HepG2 (cell line): ENCODE measurements around the gene TARBP2. TPM values are rescaled to one million over a fixed set of nuclear protein-coding genes. Genes with fewer than 3 reads are reported as not detected.
A peak's percentile ranks its signal among the peaks of the same experiment; 100 is the strongest.

ENCODE experiments used
- AKAP8 ChIP-seq: sonication (generic); formaldehyde crosslinking; IDR thresholded peaks from 2 replicates; pipeline ENCODE4 v1.5.1; 2020; ENCODE audit warnings: mild to moderate bottlenecking, missing genetic modification reagents
- IRX3 ChIP-seq: sonication (generic); formaldehyde crosslinking; IDR thresholded peaks from 2 replicates; pipeline ENCODE4 v1.8.1; 2023; ENCODE audit warnings: mild to moderate bottlenecking, low read depth, missing genetic modification reagents, borderline replicate concordance
- JUNB ChIP-seq: sonication (generic); formaldehyde crosslinking; IDR thresholded peaks from 2 replicates; pipeline ENCODE4 v1.8.0; 2022; ENCODE audit warnings: missing genetic modification reagents, mild to moderate bottlenecking, borderline replicate concordance
- NCOA5 ChIP-seq: sonication (generic); formaldehyde crosslinking; IDR thresholded peaks from 2 replicates; pipeline ENCODE4 v1.4.0; 2020; ENCODE audit warnings: missing genetic modification reagents
- PCBP2 ChIP-seq: fragments of 200-400 bp; formaldehyde crosslinking; optimal IDR thresholded peaks from 2 replicates; pipeline ENCODE3; 2018; ENCODE audit warnings: low read length, low read depth; ENCODE audit not compliant: poor library complexity, severe bottlenecking
- RELA ChIP-seq: sonication (generic); formaldehyde crosslinking; IDR thresholded peaks from 2 replicates; pipeline ENCODE4 v1.4.0; 2020; ENCODE audit warnings: missing genetic modification reagents
- STAG1 ChIP-seq: sonication (generic); formaldehyde crosslinking; IDR thresholded peaks from 2 replicates; pipeline ENCODE4 v1.4.0; 2020; ENCODE audit warnings: missing genetic modification reagents
- ZFX ChIP-seq: sonication (generic); formaldehyde crosslinking; IDR thresholded peaks from 2 replicates; pipeline ENCODE4 v1.4.0; 2020; ENCODE audit warnings: mild to moderate bottlenecking, low read depth, missing genetic modification reagents, moderate library complexity
- ZNF207 ChIP-seq: fragments of 450-650 bp; IDR thresholded peaks from 2 replicates; pipeline ENCODE4 v1.6.1; 2016; ENCODE audit warnings: antibody characterized with exemption, borderline replicate concordance
- ZNF598 ChIP-seq: sonication (generic); formaldehyde crosslinking; IDR thresholded peaks from 2 replicates; pipeline ENCODE4 v1.5.1; 2020; ENCODE audit warnings: mild to moderate bottlenecking, missing genetic modification reagents, borderline replicate concordance
- ZNF652 ChIP-seq: IDR thresholded peaks from 2 replicates; pipeline ENCODE4 v1.6.1; 2016; ENCODE audit warnings: low read depth, borderline replicate concordance
- ZNF720 ChIP-seq: sonication (generic); formaldehyde crosslinking; IDR thresholded peaks from 2 replicates; pipeline ENCODE4 v1.4.0; 2020; ENCODE audit warnings: missing genetic modification reagents
- ZSCAN20 ChIP-seq: sonication (generic); formaldehyde crosslinking; IDR thresholded peaks from 2 replicates; pipeline ENCODE4 v1.4.0; 2020; ENCODE audit warnings: missing genetic modification reagents, mild to moderate bottlenecking, borderline replicate concordance
- polyA plus RNA-seq, 8 experiments: library from polyadenylated mRNA; depleted of rRNA in 3 of 8; stranded (reverse) in 7 of 8; unstranded in 1 of 8; fragments of >200 nt; fragmentation: Illumina TruSeq in 4 of 8; extraction: Trizol in 4 of 8; gene quantifications; 2 replicates each; pipeline versions ENCODE4 v1.2.1 to v1.2.3, GENCODE V29; 2011 to 2016; ENCODE audit warnings: low read depth in 4 of 8, missing spikeins in 1 of 8, mixed read lengths in 1 of 8; ENCODE audit not compliant: insufficient read depth in 1 of 8
- total RNA-seq, 5 experiments: library from RNA; depleted of rRNA; stranded (reverse); fragments of >200 nt; fragmentation: Illumina TruSeq; extraction: Trizol; gene quantifications; 2 replicates each; pipeline ENCODE4 v1.2.3, GENCODE V29; 2016; ENCODE audit warnings: low read depth in 1 of 5
- TF ChIP-seq, protein P1 (sequence below): sonication (generic); formaldehyde crosslinking; IDR thresholded peaks from 2 replicates; pipeline ENCODE4 v1.5.1; 2020; ENCODE audit warnings: mild to moderate bottlenecking, missing genetic modification reagents, moderate library complexity
- TF ChIP-seq, protein P2 (sequence below): sonication (generic); formaldehyde crosslinking; IDR thresholded peaks from 2 replicates; pipeline ENCODE4 v1.4.0; 2020; ENCODE audit warnings: mild to moderate bottlenecking, missing genetic modification reagents

Gene TARBP2
- total and polyA plus RNA-seq, 2 of the 13 experiments (the other 11 are each of a cell fraction or from before 2014, with no cell fraction given) = 47.0 to 55.5 TPM

DNA sequence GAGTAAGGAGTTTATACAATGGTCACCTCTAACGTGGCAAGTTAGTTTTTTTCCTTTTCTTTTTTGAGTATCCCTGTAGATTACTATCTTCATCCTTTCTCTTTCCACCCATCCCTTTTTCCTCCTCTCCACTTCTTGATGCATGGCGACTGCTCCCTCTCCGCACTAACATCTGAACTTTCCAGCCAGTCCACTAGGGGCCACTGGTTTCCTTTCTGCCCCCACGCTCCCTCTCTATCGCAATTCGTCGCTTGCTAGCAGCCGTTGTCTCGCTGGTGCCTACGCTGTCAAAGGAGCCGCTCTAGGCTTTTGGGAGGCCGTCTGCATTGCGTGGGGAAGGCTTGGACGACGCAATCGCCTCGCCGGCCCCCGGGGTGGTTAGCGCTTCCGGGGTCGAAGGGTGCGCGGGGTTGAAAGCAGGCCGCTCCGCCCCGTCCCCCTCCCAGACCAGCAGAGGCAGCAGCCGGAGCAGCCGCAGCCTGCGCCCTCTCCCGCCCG is 49.4 kb upstream of the TARBP2 start, which contains the start of gene PCBP2 (continued):
- TF ChIP-seq RELA (CRISPR knock-in tag) (peak; percentile 89; the same call in 1 of the 2 replicates), ZNF720 (CRISPR knock-in tag) (no peak), ZNF207 (no peak), STAG1 (CRISPR knock-in tag) (peak; percentile 21; the same call in 1 of the 2 replicates), PCBP2 (no peak), ZFX (CRISPR knock-in tag) (no peak; the same call in 1 of the 2 replicates), ZNF652 (peak; percentile 42; the same call in 1 of the 2 replicates), IRX3 (no peak), NCOA5 (CRISPR knock-in tag) (no peak), ZNF598 (peak; percentile 68; the same call in 1 of the 2 replicates), JUNB (CRISPR knock-in tag) (no peak), AKAP8 (CRISPR knock-in tag) (no peak), ZSCAN20 (no peak)
- TF ChIP-seq, protein P1, sequence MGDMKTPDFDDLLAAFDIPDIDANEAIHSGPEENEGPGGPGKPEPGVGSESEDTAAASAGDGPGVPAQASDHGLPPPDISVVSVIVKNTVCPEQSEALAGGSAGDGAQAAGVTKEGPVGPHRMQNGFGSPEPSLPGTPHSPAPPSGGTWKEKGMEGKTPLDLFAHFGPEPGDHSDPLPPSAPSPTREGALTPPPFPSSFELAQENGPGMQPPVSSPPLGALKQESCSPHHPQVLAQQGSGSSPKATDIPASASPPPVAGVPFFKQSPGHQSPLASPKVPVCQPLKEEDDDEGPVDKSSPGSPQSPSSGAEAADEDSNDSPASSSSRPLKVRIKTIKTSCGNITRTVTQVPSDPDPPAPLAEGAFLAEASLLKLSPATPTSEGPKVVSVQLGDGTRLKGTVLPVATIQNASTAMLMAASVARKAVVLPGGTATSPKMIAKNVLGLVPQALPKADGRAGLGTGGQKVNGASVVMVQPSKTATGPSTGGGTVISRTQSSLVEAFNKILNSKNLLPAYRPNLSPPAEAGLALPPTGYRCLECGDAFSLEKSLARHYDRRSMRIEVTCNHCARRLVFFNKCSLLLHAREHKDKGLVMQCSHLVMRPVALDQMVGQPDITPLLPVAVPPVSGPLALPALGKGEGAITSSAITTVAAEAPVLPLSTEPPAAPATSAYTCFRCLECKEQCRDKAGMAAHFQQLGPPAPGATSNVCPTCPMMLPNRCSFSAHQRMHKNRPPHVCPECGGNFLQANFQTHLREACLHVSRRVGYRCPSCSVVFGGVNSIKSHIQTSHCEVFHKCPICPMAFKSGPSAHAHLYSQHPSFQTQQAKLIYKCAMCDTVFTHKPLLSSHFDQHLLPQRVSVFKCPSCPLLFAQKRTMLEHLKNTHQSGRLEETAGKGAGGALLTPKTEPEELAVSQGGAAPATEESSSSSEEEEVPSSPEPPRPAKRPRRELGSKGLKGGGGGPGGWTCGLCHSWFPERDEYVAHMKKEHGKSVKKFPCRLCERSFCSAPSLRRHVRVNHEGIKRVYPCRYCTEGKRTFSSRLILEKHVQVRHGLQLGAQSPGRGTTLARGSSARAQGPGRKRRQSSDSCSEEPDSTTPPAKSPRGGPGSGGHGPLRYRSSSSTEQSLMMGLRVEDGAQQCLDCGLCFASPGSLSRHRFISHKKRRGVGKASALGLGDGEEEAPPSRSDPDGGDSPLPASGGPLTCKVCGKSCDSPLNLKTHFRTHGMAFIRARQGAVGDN (CRISPR knock-in tag) = peak; percentile 67
- TF ChIP-seq, protein P2, sequence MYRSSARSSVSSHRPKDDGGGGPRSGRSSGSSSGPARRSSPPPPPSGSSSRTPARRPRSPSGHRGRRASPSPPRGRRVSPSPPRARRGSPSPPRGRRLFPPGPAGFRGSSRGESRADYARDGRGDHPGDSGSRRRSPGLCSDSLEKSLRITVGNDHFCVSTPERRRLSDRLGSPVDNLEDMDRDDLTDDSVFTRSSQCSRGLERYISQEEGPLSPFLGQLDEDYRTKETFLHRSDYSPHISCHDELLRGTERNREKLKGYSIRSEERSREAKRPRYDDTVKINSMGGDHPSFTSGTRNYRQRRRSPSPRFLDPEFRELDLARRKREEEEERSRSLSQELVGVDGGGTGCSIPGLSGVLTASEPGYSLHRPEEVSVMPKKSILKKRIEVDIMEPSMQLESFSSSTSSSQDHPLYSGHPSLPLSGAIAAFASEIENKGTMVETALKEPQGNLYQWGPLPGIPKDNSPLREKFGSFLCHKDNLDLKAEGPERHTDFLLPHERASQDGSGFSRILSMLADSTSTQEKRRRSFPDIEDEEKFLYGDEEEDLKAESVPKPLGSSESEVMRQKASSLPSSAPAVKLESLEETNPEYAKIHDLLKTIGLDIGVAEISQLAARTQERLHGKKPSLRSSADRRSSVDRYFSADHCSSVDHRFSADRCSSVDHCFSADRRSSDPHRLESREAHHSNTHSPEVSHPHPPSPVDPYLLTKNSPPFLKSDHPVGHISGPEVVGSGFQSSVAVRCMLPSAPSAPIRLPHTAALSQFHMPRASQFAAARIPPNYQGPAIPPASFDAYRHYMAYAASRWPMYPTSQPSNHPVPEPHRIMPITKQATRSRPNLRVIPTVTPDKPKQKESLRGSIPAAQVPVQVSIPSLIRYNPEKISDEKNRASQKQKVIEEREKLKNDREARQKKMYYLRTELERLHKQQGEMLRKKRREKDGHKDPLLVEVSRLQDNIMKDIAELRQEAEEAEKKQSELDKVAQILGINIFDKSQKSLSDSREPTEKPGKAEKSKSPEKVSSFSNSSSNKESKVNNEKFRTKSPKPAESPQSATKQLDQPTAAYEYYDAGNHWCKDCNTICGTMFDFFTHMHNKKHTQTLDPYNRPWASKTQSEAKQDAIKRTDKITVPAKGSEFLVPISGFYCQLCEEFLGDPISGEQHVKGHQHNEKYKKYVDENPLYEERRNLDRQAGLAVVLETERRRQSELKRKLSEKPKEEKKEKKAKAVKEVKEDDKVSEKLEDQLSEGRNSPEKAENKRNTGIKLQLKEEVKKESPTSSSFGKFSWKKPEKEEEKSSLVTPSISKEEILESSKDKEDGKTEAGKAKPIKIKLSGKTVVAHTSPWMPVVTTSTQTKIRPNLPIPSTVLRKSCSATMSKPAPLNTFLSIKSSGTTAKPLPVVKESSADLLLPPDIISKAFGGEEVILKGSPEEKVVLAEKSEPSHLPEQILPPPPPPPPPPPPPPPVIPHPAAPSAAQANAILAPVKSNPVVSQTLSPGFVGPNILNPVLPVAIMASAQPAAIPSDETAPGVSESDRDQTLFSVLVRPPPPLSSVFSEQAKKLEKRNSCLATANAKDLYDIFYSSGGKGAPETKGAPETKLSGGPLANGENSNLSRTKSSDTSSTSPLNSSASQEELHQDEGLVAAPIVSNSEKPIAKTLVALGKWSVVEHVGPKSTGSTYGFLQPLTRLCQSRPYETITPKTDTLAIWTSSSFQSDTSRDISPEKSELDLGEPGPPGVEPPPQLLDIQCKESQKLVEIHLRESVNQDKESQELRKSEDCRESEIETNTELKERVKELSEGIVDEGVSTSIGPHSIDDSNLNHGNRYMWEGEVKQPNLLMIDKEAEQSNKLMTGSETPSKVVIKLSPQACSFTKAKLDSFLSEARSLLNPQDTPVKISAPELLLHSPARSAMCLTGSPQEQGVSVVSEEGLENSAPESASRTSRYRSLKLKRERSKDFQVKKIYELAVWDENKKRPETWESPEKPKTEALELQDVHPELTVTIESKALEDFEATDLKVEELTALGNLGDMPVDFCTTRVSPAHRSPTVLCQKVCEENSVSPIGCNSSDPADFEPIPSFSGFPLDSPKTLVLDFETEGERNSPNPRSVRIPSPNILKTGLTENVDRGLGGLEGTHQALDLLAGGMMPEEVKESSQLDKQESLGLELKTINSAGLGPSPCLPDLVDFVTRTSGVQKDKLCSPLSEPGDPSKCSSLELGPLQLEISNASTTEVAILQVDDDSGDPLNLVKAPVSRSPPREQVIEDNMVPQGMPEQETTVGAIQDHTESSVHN (CRISPR knock-in tag) = no peak
